ENCODE data around the gene SKI. TPM values are rescaled to one million over a fixed set of nuclear protein-coding genes. Genes with fewer than 3 reads are reported as not detected.

Gene SKI
- total RNA-seq, 1 experiment from 2014 or later = 5.3 TPM

GRCh38 chr1:2339206-2340085, 111.3 kb downstream of the SKI start:
- no peak for DNase-seq (ENCODE audit: low read depth)

- DNase-seq (ENCODE audit: low read depth) = no peak
These were observed 112.2 kb downstream of the SKI start for GRCh38 chr1:2340086-2340917.

GRCh38 chr1:2340918-2341254, 112.8 kb downstream of the SKI start:
- DNase-seq (ENCODE audit: low read depth) = no peak

- no peak for DNase-seq (ENCODE audit: low read depth)
These were observed 113.7 kb downstream of the SKI start for GRCh38 chr1:2341706-2342383.

GRCh38 chr1:2342384-2343022, 114.4 kb downstream of the SKI start:
- no peak for DNase-seq (ENCODE audit: low read depth)

GRCh38 chr1:2343023-2343935, 115.2 kb downstream of the SKI start:
- DNase-seq (ENCODE audit: low read depth) = no peak

- no peak for DNase-seq (ENCODE audit: low read depth)
These were observed 116.1 kb downstream of the SKI start for GRCh38 chr1:2344121-2344681.

- DNase-seq (ENCODE audit: low read depth) = no peak
These were observed 116.7 kb downstream of the SKI start for GRCh38 chr1:2344744-2345296.

- DNase-seq (ENCODE audit: low read depth) = no peak
These were observed 117.4 kb downstream of the SKI start for GRCh38 chr1:2345297-2346075.

- no peak for DNase-seq (ENCODE audit: low read depth)
These were observed 118.7 kb downstream of the SKI start for GRCh38 chr1:2346691-2347408.

GRCh38 chr1:2347409-2347785, 119.3 kb downstream of the SKI start:
- DNase-seq (ENCODE audit: low read depth) = no peak

GRCh38 chr1:2347896-2348295, 119.8 kb downstream of the SKI start:
- DNase-seq (ENCODE audit: low read depth) = no peak

GRCh38 chr1:2348346-2349325, 120.5 kb downstream of the SKI start:
- DNase-seq (ENCODE audit: low read depth) = no peak

- no peak for DNase-seq (ENCODE audit: low read depth)
These were observed 121.7 kb downstream of the SKI start for GRCh38 chr1:2349806-2350205.

GRCh38 chr1:2350501-2350900, 122.4 kb downstream of the SKI start:
- DNase-seq (ENCODE audit: low read depth) = no peak

- no peak for DNase-seq (ENCODE audit: low read depth)
These were observed 123.0 kb downstream of the SKI start for GRCh38 chr1:2350911-2351655.

GRCh38 chr1:2351723-2352122, 123.6 kb downstream of the SKI start:
- no peak for DNase-seq (ENCODE audit: low read depth)
